ENCODE results near the gene MTHFSD. TPM values are rescaled to one million over a fixed set of nuclear protein-coding genes. Genes with fewer than 3 reads are reported as not detected.

Gene MTHFSD
- polyA plus RNA-seq, 1 donor from 2014 or later, result 25.0 TPM

GRCh38 chr16:86523166-86523740 is 31.8 kb downstream of the MTHFSD start:
- no peaks in the 10 kb centered on the region for H3K9me3 ChIP-seq (ENCODE audit: low read length)
- H3K79me2 ChIP-seq (replicated peaks; ENCODE audit: insufficient read depth, low read length), result no peaks in the 10 kb centered on the region
- H3K4me3 ChIP-seq (ENCODE audit: low read length), result no peak overlapping the region
- H3K9ac ChIP-seq (ENCODE audit: low read length), result no peak overlapping the region
- no peaks in the 10 kb centered on the region for H3K36me3 ChIP-seq (ENCODE audit: insufficient read depth, low read length)
- peaks cover 22% of the 10 kb centered on the region for H3K27me3 ChIP-seq (ENCODE audit: insufficient read depth, low read depth, low read length)
- no peaks in the 10 kb centered on the region for H3F3A ChIP-seq (ENCODE audit: insufficient read depth, low read length, poor library complexity, severe bottlenecking)
- no peak for TF ChIP-seq RAD21 (conservative IDR thresholded peaks at IDR 0.05)
- TF ChIP-seq MXI1 (conservative IDR thresholded peaks at IDR 0.05; ENCODE audit: poor library complexity, severe bottlenecking), result no peak
- no peak for TF ChIP-seq SMC3 (conservative IDR thresholded peaks at IDR 0.05; ENCODE audit: poor library complexity)
- TF ChIP-seq TAF1 (IDR thresholded peaks at IDR 0.05; ENCODE audit: low read depth), result no peak
- no peak for TF ChIP-seq CTCF (IDR thresholded peaks at IDR 0.05; ENCODE audit: poor library complexity, severe bottlenecking)
- no peak for TF ChIP-seq EP300 (conservative IDR thresholded peaks at IDR 0.05; ENCODE audit: poor library complexity, severe bottlenecking)
- TF ChIP-seq REST (IDR thresholded peaks at IDR 0.05; ENCODE audit: borderline replicate concordance), result no peak
- no peak for TF ChIP-seq EZH2 (IDR thresholded peaks at IDR 0.05; ENCODE audit: borderline replicate concordance, insufficient read depth, low read length, poor library complexity, severe bottlenecking)
- TF ChIP-seq POLR2AphosphoS5 (IDR thresholded peaks at IDR 0.05), result no peak
- no peak overlapping the region for H3K27ac ChIP-seq (ENCODE audit: low read length)
- no peak overlapping the region for H2AFZ ChIP-seq (ENCODE audit: low read depth, low read length)
- no peak overlapping the region for H3K4me2 ChIP-seq (ENCODE audit: low read length)
- H3K9me2 ChIP-seq (ENCODE audit: insufficient read depth, low read length), result no peaks in the 10 kb centered on the region
- H4K20me1 ChIP-seq (ENCODE audit: insufficient read depth), result no peaks in the 10 kb centered on the region

GRCh38 chr16:86522634-86523033 is 32.4 kb downstream of the MTHFSD start:
- H3K36me3 ChIP-seq (ENCODE audit: insufficient read depth, low read length), result no peaks in the 10 kb centered on the region
- TF ChIP-seq EP300 (conservative IDR thresholded peaks at IDR 0.05; ENCODE audit: poor library complexity, severe bottlenecking), result no peak
- TF ChIP-seq EZH2 (IDR thresholded peaks at IDR 0.05; ENCODE audit: borderline replicate concordance, insufficient read depth, low read length, poor library complexity, severe bottlenecking), result no peak
- no peak for TF ChIP-seq SMC3 (conservative IDR thresholded peaks at IDR 0.05; ENCODE audit: poor library complexity)
- no peak for TF ChIP-seq RAD21 (conservative IDR thresholded peaks at IDR 0.05)
- no peak for TF ChIP-seq REST (IDR thresholded peaks at IDR 0.05; ENCODE audit: borderline replicate concordance)
- no peak for TF ChIP-seq MXI1 (conservative IDR thresholded peaks at IDR 0.05; ENCODE audit: poor library complexity, severe bottlenecking)
- TF ChIP-seq TAF1 (IDR thresholded peaks at IDR 0.05; ENCODE audit: low read depth), result no peak
- no peak for TF ChIP-seq POLR2AphosphoS5 (IDR thresholded peaks at IDR 0.05)
- TF ChIP-seq CTCF (IDR thresholded peaks at IDR 0.05; ENCODE audit: poor library complexity, severe bottlenecking), result no peak
- no peaks in the 10 kb centered on the region for H3K9me3 ChIP-seq (ENCODE audit: low read length)
- H3K9ac ChIP-seq (ENCODE audit: low read length), result no peak overlapping the region
- no peaks in the 10 kb centered on the region for H3K9me2 ChIP-seq (ENCODE audit: insufficient read depth, low read length)
- no peak overlapping the region for H3K4me3 ChIP-seq (ENCODE audit: low read length)
- peaks cover 29% of the 10 kb centered on the region for H3K27me3 ChIP-seq (ENCODE audit: insufficient read depth, low read depth, low read length)
- no peak overlapping the region for H3K27ac ChIP-seq (ENCODE audit: low read length)
- no peaks in the 10 kb centered on the region for H3K79me2 ChIP-seq (replicated peaks; ENCODE audit: insufficient read depth, low read length)
- no peaks in the 10 kb centered on the region for H4K20me1 ChIP-seq (ENCODE audit: insufficient read depth)
- no peaks in the 10 kb centered on the region for H3F3A ChIP-seq (ENCODE audit: insufficient read depth, low read length, poor library complexity, severe bottlenecking)
- no peak overlapping the region for H3K4me2 ChIP-seq (ENCODE audit: low read length)
- H2AFZ ChIP-seq (ENCODE audit: low read depth, low read length), result no peak overlapping the region
